H1 (cell line): ENCODE data around the gene KCNH1. TPM values are rescaled to one million over a fixed set of nuclear protein-coding genes. Genes with fewer than 3 reads are reported as not detected.

Source experiments
- CTCF ChIA-PET: fragments of 300-600 bp; sonication (Branson Sonifier 250); formaldehyde crosslinking; loops from one replicate; lab custom pipeline; 2021; ENCODE audit not compliant: partially characterized antibody; lab: Charles Lee
- POLR2A ChIA-PET: fragments of 300-600 bp; sonication (Branson Sonifier 250); formaldehyde crosslinking; loops from one replicate; lab custom pipeline; 2021; ENCODE audit warnings: inconsistent platforms; ENCODE audit not compliant: partially characterized antibody; lab: Charles Lee
- DNase-seq, 2 experiments: peaks; one replicate each; pipeline versions ENCODE4 v3.0.0 to v3.0.0-alpha.2; 2010 to 2022; ENCODE audit warnings: low spot score in 2 of 2, low read depth in 1 of 2, mixed read lengths in 1 of 2
- FAIRE-seq: peaks from 2 replicates; lab custom pipeline; 2011; peaks lifted over from hg19 to GRCh38; lab: Jason Lieb, UNC
- H2AFZ ChIP-seq: 2 replicates; pipeline ENCODE4 v1.8.1; 2012; ENCODE audit warnings: low read length, inconsistent platforms
- H2AK5ac ChIP-seq: 2 replicates; pipeline ENCODE4 v1.6.1; 2013; ENCODE audit warnings: low read depth, low read length
- H2BK120ac ChIP-seq: replicated peaks from 2 replicates; pipeline ENCODE3; 2013; ENCODE audit warnings: low read depth, low read length, inconsistent platforms
- H2BK12ac ChIP-seq: 2 replicates; pipeline ENCODE4 v1.6.1; 2013; ENCODE audit warnings: low read depth, low read length
- H2BK15ac ChIP-seq: 2 replicates; pipeline ENCODE4 v1.6.1; 2013; ENCODE audit warnings: low read length
- H2BK20ac ChIP-seq: 2 replicates; pipeline ENCODE4 v1.6.1; 2013; ENCODE audit warnings: low read length
- H2BK5ac ChIP-seq: 2 replicates; pipeline ENCODE4 v1.6.1; 2013; ENCODE audit warnings: low read depth, low read length
- H3K14ac ChIP-seq: 2 replicates; pipeline ENCODE4 v1.6.1; 2013; ENCODE audit warnings: inconsistent platforms; ENCODE audit not compliant: insufficient read length
- H3K18ac ChIP-seq: 2 replicates; pipeline ENCODE4 v1.6.1; 2013; ENCODE audit warnings: low read length; ENCODE audit errors: extremely low read depth
- H3K23ac ChIP-seq: 2 replicates; pipeline ENCODE4 v1.6.1; 2013; ENCODE audit warnings: inconsistent platforms; ENCODE audit not compliant: insufficient read length
- H3K23me2 ChIP-seq: 2 replicates; pipeline ENCODE4 v1.6.1; 2013; ENCODE audit warnings: low read depth, low read length
- H3K27ac ChIP-seq: 2 replicates; pipeline ENCODE4 v1.6.1; 2011; ENCODE audit warnings: low read depth, low read length, inconsistent platforms
- H3K27me3 ChIP-seq, 4 experiments: replicated peaks in 1 of 4; 1 replicate in 1 of 4; 2 replicates in 3 of 4; pipeline versions ENCODE4 v1.6.1 to v1.8.1; 2011 to 2013; ENCODE audit warnings: low read length in 3 of 4, mild to moderate bottlenecking in 3 of 4, inconsistent platforms in 2 of 4, mixed read lengths in 2 of 4, moderate library complexity in 1 of 4; ENCODE audit not compliant: control insufficient read depth in 3 of 4, insufficient read depth in 3 of 4; ENCODE audit errors: extremely low read depth in 1 of 4
- H3K36me3 ChIP-seq, 4 experiments: 2 replicates each; pipeline versions ENCODE4 v1.6.1 to v1.8.1; 2011 to 2013; ENCODE audit warnings: mild to moderate bottlenecking in 4 of 4, low read length in 3 of 4, moderate library complexity in 2 of 4, control low read depth in 1 of 4, inconsistent platforms in 1 of 4; ENCODE audit not compliant: insufficient read depth in 4 of 4, control insufficient read depth in 2 of 4
- H3K4ac ChIP-seq: replicated peaks from 2 replicates; pipeline ENCODE3; 2013; ENCODE audit warnings: low read length, low read depth, mixed read lengths, inconsistent platforms; ENCODE audit not compliant: insufficient read length
- H3K4me1 ChIP-seq, 4 experiments: replicated peaks in 1 of 4; 1 replicate in 1 of 4; 2 replicates in 3 of 4; pipeline versions ENCODE4 v1.6.1 to v1.8.1; 2011 to 2013; ENCODE audit warnings: low read length in 3 of 4, inconsistent platforms in 2 of 4, mixed read lengths in 1 of 4; ENCODE audit not compliant: insufficient read depth in 4 of 4, control insufficient read depth in 3 of 4
- H3K4me2 ChIP-seq, 2 experiments: 2 replicates each; pipeline versions ENCODE4 v1.6.1 to v1.8.1; 2011 to 2013; ENCODE audit warnings: low read depth in 2 of 2, low read length in 2 of 2, control low read depth in 1 of 2, inconsistent platforms in 1 of 2, mild to moderate bottlenecking in 1 of 2; ENCODE audit not compliant: insufficient read depth in 1 of 2
- H3K4me3 ChIP-seq, 4 experiments: fragments of 200-600, 300-600 bp in 1 of 4; sonication (generic), shearing (Covaris generic), sonication (Bioruptor Twin) in 1 of 4; 2 replicates each; pipeline versions ENCODE4 v1.5.1 to v1.8.1; 2011 to 2016; ENCODE audit warnings: low read length in 4 of 4, low read depth in 3 of 4, control low read depth in 2 of 4, inconsistent platforms in 2 of 4, mild to moderate bottlenecking in 2 of 4, mixed read lengths in 1 of 4, moderate library complexity in 1 of 4; ENCODE audit not compliant: insufficient read depth in 2 of 4; ENCODE audit errors: extremely low read depth in 1 of 4
- H3K56ac ChIP-seq: replicated peaks from 2 replicates; pipeline ENCODE3; 2013; ENCODE audit warnings: low read depth, mild to moderate bottlenecking, mixed read lengths, low read length, inconsistent platforms; ENCODE audit not compliant: insufficient read length
- H3K79me1 ChIP-seq: 2 replicates; pipeline ENCODE4 v1.6.1; 2013; ENCODE audit warnings: low read depth, low read length, control low read depth
- H3K79me2 ChIP-seq, 2 experiments: 2 replicates each; pipeline versions ENCODE4 v1.6.1 to v1.8.1; 2012 to 2013; ENCODE audit warnings: low read length in 2 of 2, mild to moderate bottlenecking in 2 of 2, inconsistent platforms in 1 of 2; ENCODE audit not compliant: insufficient read depth in 2 of 2, control insufficient read depth in 1 of 2
- H3K9ac ChIP-seq, 4 experiments: replicated peaks in 1 of 4; 1 replicate in 1 of 4; 2 replicates in 3 of 4; pipeline versions ENCODE4 v1.6.1 to v1.8.1; 2011 to 2013; ENCODE audit warnings: low read depth in 3 of 4, low read length in 3 of 4, control low read depth in 2 of 4, mild to moderate bottlenecking in 2 of 4, moderate library complexity in 2 of 4, inconsistent platforms in 1 of 4; ENCODE audit errors: extremely low read depth in 1 of 4
- H3K9me3 ChIP-seq, 2 experiments: 2 replicates each; pipeline versions ENCODE4 v1.6.1 to v1.8.1; 2012 to 2013; ENCODE audit warnings: mild to moderate bottlenecking in 2 of 2, moderate library complexity in 2 of 2, control low read depth in 1 of 2, inconsistent platforms in 1 of 2, low read depth in 1 of 2, low read length in 1 of 2, mixed read lengths in 1 of 2; ENCODE audit not compliant: insufficient read depth in 2 of 2
- H4K20me1 ChIP-seq, 2 experiments: replicated peaks in 1 of 2; 2 replicates each; pipeline versions ENCODE3 to v1.8.1; 2011 to 2013; ENCODE audit warnings: inconsistent platforms in 2 of 2, low read length in 2 of 2, mild to moderate bottlenecking in 1 of 2; ENCODE audit not compliant: insufficient read depth in 2 of 2, control insufficient read depth in 1 of 2
- H4K5ac ChIP-seq: 2 replicates; pipeline ENCODE4 v1.6.1; 2013; ENCODE audit warnings: low read length, low read depth, mixed read lengths, inconsistent platforms; ENCODE audit not compliant: insufficient read length
- H4K8ac ChIP-seq: 2 replicates; pipeline ENCODE4 v1.8.0; 2013; ENCODE audit warnings: mild to moderate bottlenecking, moderate library complexity, low read length, inconsistent platforms; ENCODE audit not compliant: insufficient read depth; ENCODE audit errors: extremely low read depth
- H4K91ac ChIP-seq: replicated peaks from 2 replicates; pipeline ENCODE3; 2013; ENCODE audit warnings: low read length, mixed read lengths, inconsistent platforms; ENCODE audit not compliant: insufficient read length
- BACH1 ChIP-seq: IDR thresholded peaks from 2 replicates; pipeline ENCODE4 v1.6.1; 2012; ENCODE audit warnings: low read length, improper control_type of control experiment
- CBX8 ChIP-seq: fragments of 300-800, 300-1000 bp; sonication (generic); IDR thresholded peaks from 2 replicates; pipeline ENCODE4 v1.7.1; 2016; ENCODE audit warnings: low read depth, low read length, borderline replicate concordance
- KDM1A ChIP-seq: fragments of 200-600, 300-600 bp; sonication (generic); IDR thresholded peaks from 2 replicates; pipeline ENCODE4 v1.7.1; 2016; ENCODE audit warnings: mild to moderate bottlenecking, low read length, borderline replicate concordance
- YY1 ChIP-seq: IDR thresholded peaks from 2 replicates; pipeline ENCODE4 v1.6.1; 2011; ENCODE audit warnings: low read depth, mild to moderate bottlenecking, low read length
- ZNF274 ChIP-seq: IDR thresholded peaks from 2 replicates; pipeline ENCODE4 v1.7.0; 2012; ENCODE audit warnings: low read length, borderline replicate concordance; ENCODE audit errors: extremely low read depth
- WGBS, 2 experiments: shearing (Covaris generic) in 1 of 2; methylation state at CpG; one replicate each; pipeline versions ENCODE4 v1.1.6 to v1.1.7; 2013 to 2015; ENCODE audit warnings: low lambda C conversion rate in 2 of 2, mixed read lengths in 2 of 2, inconsistent platforms in 1 of 2, low coverage in 1 of 2, missing lambda C conversion rate in 1 of 2; ENCODE audit not compliant: insufficient replicate concordance in 2 of 2, insufficient coverage in 1 of 2, insufficient read length in 1 of 2; ENCODE audit errors: extremely low coverage in 1 of 2, missing lambda C conversion rate in 1 of 2; 5-methylcytosine and 5-hydroxymethylcytosine counted together
- polyA plus RNA-seq, 7 experiments: library from polyadenylated mRNA; depleted of rRNA in 3 of 7; stranded (reverse) in 5 of 7; unstranded in 2 of 7; fragments of >200 nt in 5 of 7; fragments of 200-250 nt in 2 of 7; gene quantifications; 1 replicate in 5 of 7; 2 replicates in 1 of 7; 4 replicates in 1 of 7; pipeline versions ENCODE4 v1.2.1 to v1.2.3, GENCODE V29; 2011 to 2013; ENCODE audit warnings: missing spikeins in 2 of 7, mixed read lengths in 2 of 7
- total RNA-seq: library from RNA; stranded (reverse); fragmentation: NEBNext Ultra II Directional; extraction: Animal tissue kit (Norgen Biotek cat#: 25700); gene quantifications from 2 replicates; pipeline ENCODE4 v1.2.1, GENCODE V29; 2021
- TF ChIP-seq, protein P1 (sequence below): IDR thresholded peaks from 2 replicates; pipeline ENCODE4 v1.6.1; 2012; ENCODE audit warnings: inconsistent platforms

The KCNH1 gene
- total and polyA plus RNA-seq, 2 of the 8 experiments (the other 6 are each of a cell fraction or from before 2014, with no cell fraction given) = 0.27 to 0.34 TPM

- Histone ChIP-seq H3K9me3 (no peaks in the 10 kb centered on the region), H2BK15ac (no peak overlapping the region), H3K23me2 (no peaks in the 10 kb centered on the region), H3K56ac (no peak overlapping the region), H3K79me1 (no peaks in the 10 kb centered on the region), H3K36me3 (no peaks in the 10 kb centered on the region), H3K79me2 (no peaks in the 10 kb centered on the region), H3K9ac (no peak overlapping the region), H2BK20ac (no peak overlapping the region), H3K14ac (no peak overlapping the region), H2AK5ac (no peak overlapping the region), H4K91ac (no peak overlapping the region), H2BK12ac (no peak overlapping the region), H4K5ac (no peak overlapping the region), H4K8ac (peak overlapping the region; percentile 16; the same call in 1 of the 2 replicates), H4K20me1 (no peaks in the 10 kb centered on the region), H3K4ac (no peak overlapping the region), H2AFZ (peak overlapping the region; percentile 15; the same call in 1 of the 2 replicates), H3K4me2 (no peak overlapping the region), H3K18ac (no peak overlapping the region), H3K27ac (no peak overlapping the region), H2BK120ac (no peak overlapping the region), H3K4me1 (no peaks in the 10 kb centered on the region), H3K27me3 (no peaks in the 10 kb centered on the region), H3K23ac (no peak overlapping the region), H2BK5ac (no peak overlapping the region), H3K4me3 (no peak overlapping the region)
- FAIRE-seq (no peak), DNase-seq (no peak)
- ChIA-PET CTCF (interaction anchor here (0.7 to 1.6 kb wide), 5 partner anchors 11 to 368 kb away, joined by 3 to 4 read pairs (median 3); partner anchors contain the start of gene KCNH1), POLR2A (interaction anchor here (1.0 kb wide), 1 partner anchor 26 kb away, joined by 3 read pairs; no protein-coding TSS in a partner anchor)
- 91% methylated on average over 13 of the region's 13 CpGs; no CpG with 5 or more reads in 1 of the 2 experiments for WGBS, 2 experiments
- no peak for TF ChIP-seq CBX8
- no peak for TF ChIP-seq BACH1
- TF ChIP-seq, protein P1, sequence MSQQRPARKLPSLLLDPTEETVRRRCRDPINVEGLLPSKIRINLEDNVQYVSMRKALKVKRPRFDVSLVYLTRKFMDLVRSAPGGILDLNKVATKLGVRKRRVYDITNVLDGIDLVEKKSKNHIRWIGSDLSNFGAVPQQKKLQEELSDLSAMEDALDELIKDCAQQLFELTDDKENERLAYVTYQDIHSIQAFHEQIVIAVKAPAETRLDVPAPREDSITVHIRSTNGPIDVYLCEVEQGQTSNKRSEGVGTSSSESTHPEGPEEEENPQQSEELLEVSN = no peak
- TF ChIP-seq ZNF274 = no peak
- TF ChIP-seq YY1 = no peak
- TF ChIP-seq KDM1A = no peak
Observed at GRCh38 chr1:210815641-210816550, 318.1 kb downstream of the KCNH1 start.
